ENCODE data around the gene OR10T2.
"Not testable (repeated sequence)": the region's sequence is repeated elsewhere in the genome, so short reads cannot be mapped to it uniquely, and the experiment has no call there.

The OR10T2 gene

DNA sequence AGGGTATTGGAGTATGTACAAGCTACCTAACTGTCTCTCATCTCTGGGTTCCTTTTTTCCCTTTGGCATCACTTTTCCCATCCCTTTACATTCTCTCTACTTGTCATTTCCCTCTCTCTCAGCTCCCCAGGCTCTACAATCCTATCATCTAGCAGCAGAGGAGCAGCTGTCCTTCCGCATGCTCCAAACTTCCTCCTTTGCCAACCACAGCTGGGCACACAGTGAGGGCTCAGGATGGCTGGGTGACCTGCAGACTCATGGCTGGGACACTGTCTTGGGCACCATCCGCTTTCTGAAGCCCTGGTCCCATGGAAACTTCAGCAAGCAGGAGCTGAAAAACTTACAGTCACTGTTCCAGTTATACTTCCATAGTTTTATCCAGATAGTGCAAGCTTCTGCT is 45.0 kb downstream of the OR10T2 start:
- no peak overlapping the region for H3K27ac ChIP-seq (replicated peaks)

DNA sequence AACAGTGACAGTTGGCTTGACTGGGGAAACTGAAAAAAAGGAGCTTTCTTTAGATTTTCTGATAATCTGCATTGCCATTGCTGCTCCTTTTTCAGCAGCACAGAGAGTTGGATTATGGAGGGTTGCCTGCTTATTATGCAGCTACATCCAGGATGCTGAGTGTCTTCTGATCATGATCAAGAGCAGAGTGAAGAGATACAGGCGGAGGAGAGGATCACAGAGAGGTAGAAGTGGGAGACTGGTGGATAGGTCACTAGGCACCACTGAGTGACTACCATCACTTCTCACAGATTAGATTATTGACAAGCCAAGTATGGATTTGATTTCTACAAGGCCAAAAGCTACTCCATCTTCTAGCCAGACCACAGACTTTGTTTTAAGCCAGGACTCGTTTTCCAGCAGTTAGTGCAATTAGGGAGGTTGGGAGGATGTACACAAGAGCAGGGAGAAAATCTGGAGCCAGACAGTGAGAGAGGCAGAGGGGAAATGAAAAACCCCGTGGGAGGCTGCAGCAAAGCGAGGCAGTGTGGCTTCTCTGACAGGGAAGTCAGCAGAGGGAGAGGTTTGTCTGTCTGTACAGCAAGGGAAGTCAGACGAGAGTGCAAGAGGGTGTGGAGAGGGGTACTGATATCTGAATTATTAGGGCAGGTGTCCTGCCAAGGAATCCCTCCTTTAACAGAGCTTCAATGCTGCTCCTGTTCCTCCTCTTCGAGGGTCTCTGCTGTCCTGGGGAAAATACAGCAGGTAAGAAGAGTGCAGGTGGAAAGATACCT is 45.8 kb downstream of the OR10T2 start, which contains the start of gene CD1E:
CD1E (plus strand) TSS at position 592 of the 773 bp plus-strand sequence; CDS start at position 687, 95 bp downstream.
- Histone ChIP-seq H3K4me3 (replicated peaks; ENCODE audit: insufficient read depth, low read length) (no peak within 1 kb of the TSS), H3K27me3 (ENCODE audit: insufficient read depth, poor library complexity, severe bottlenecking) (no peaks in the 10 kb centered on the region), H3K27ac (replicated peaks) (no peak within 1 kb of the TSS)
- TF ChIP-seq, protein P1, sequence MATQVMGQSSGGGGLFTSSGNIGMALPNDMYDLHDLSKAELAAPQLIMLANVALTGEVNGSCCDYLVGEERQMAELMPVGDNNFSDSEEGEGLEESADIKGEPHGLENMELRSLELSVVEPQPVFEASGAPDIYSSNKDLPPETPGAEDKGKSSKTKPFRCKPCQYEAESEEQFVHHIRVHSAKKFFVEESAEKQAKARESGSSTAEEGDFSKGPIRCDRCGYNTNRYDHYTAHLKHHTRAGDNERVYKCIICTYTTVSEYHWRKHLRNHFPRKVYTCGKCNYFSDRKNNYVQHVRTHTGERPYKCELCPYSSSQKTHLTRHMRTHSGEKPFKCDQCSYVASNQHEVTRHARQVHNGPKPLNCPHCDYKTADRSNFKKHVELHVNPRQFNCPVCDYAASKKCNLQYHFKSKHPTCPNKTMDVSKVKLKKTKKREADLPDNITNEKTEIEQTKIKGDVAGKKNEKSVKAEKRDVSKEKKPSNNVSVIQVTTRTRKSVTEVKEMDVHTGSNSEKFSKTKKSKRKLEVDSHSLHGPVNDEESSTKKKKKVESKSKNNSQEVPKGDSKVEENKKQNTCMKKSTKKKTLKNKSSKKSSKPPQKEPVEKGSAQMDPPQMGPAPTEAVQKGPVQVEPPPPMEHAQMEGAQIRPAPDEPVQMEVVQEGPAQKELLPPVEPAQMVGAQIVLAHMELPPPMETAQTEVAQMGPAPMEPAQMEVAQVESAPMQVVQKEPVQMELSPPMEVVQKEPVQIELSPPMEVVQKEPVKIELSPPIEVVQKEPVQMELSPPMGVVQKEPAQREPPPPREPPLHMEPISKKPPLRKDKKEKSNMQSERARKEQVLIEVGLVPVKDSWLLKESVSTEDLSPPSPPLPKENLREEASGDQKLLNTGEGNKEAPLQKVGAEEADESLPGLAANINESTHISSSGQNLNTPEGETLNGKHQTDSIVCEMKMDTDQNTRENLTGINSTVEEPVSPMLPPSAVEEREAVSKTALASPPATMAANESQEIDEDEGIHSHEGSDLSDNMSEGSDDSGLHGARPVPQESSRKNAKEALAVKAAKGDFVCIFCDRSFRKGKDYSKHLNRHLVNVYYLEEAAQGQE (IDR thresholded peaks at IDR 0.05; ENCODE audit: insufficient replicate concordance, low read depth), result no peak
- TF ChIP-seq SPI1 (IDR thresholded peaks at IDR 0.05; ENCODE audit: borderline replicate concordance, low read depth), result peak; percentile 61; the same call in 1 of the 2 replicates
- no peak for TF ChIP-seq POLR2AphosphoS5 (IDR thresholded peaks at IDR 0.05; ENCODE audit: low read depth)
- TF ChIP-seq, protein P2, sequence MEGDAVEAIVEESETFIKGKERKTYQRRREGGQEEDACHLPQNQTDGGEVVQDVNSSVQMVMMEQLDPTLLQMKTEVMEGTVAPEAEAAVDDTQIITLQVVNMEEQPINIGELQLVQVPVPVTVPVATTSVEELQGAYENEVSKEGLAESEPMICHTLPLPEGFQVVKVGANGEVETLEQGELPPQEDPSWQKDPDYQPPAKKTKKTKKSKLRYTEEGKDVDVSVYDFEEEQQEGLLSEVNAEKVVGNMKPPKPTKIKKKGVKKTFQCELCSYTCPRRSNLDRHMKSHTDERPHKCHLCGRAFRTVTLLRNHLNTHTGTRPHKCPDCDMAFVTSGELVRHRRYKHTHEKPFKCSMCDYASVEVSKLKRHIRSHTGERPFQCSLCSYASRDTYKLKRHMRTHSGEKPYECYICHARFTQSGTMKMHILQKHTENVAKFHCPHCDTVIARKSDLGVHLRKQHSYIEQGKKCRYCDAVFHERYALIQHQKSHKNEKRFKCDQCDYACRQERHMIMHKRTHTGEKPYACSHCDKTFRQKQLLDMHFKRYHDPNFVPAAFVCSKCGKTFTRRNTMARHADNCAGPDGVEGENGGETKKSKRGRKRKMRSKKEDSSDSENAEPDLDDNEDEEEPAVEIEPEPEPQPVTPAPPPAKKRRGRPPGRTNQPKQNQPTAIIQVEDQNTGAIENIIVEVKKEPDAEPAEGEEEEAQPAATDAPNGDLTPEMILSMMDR (IDR thresholded peaks at IDR 0.05; ENCODE audit: insufficient read depth, low read length), result no peak
- no peak for TF ChIP-seq GABPA (IDR thresholded peaks at IDR 0.05; ENCODE audit: low read depth)
- peak in 1 of 2 experiments; percentile 50 for DNase-seq (ENCODE audit: low read depth in 1 of 2, low spot score in 1 of 2)

More for the DNA sequence above, 45.0 kb downstream of the OR10T2 start:
- TF ChIP-seq, protein P2 (IDR thresholded peaks at IDR 0.05; ENCODE audit: insufficient read depth, low read length), result no peak
- TF ChIP-seq, protein P1 (IDR thresholded peaks at IDR 0.05; ENCODE audit: insufficient replicate concordance, low read depth), result no peak
- TF ChIP-seq GABPA (IDR thresholded peaks at IDR 0.05; ENCODE audit: low read depth) (no peak), SPI1 (IDR thresholded peaks at IDR 0.05; ENCODE audit: borderline replicate concordance, low read depth) (no peak), POLR2AphosphoS5 (IDR thresholded peaks at IDR 0.05; ENCODE audit: low read depth) (peak; percentile 30; the same call in 1 of the 2 replicates)
- DNase-seq (ENCODE audit: low read depth in 1 of 2, low spot score in 1 of 2), result peak in 1 of 2 experiments; percentile 67
- no peak overlapping the region for H3K4me3 ChIP-seq (replicated peaks; ENCODE audit: insufficient read depth, low read length)
- H3K27me3 ChIP-seq (ENCODE audit: insufficient read depth, poor library complexity, severe bottlenecking), result no peaks in the 10 kb centered on the region

DNA sequence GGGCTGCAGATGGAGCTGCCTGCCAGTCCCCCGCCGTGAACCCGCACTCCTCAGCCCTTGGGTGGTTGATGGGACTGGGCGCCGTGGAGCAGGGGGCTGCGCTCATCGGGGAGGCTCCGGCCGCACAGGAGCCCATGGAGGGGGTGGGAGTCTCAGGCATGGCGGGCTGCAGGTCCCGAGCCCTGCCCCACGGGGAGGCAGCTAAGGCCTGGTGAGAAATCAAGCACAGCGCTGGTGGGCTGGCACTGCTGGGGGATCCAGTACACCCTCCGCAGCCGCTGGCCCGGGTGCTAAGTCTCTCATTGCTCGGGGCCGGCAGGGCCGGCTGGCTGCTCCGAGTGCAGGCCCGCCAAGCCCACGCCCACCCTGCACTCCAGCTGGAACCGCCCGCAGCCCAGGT is 50.3 kb downstream of the OR10T2 start:
- not testable (repeated sequence) for H3K27ac ChIP-seq (replicated peaks); DNase-seq (ENCODE audit: low read depth in 1 of 2, low spot score in 1 of 2); H3K4me3 ChIP-seq (replicated peaks; ENCODE audit: insufficient read depth, low read length); H3K27me3 ChIP-seq (ENCODE audit: insufficient read depth, poor library complexity, severe bottlenecking)

All from HL-60 (cell line).